Measurements from ENCODE around the gene SLC9A4. TPM values are rescaled to one million over a fixed set of nuclear protein-coding genes. Genes with fewer than 3 reads are reported as not detected.
A peak's percentile ranks its signal among the peaks of the same experiment; 100 is the strongest.

SLC9A4 gene
- total and polyA plus RNA-seq, 10 of the 15 experiments (the other 5 are each of a cell fraction or from before 2014, with no cell fraction given), result 0.10 TPM; not detected in 9

GRCh38 chr2:102424754-102425153 lies 48.3 kb upstream of the SLC9A4 start (continued):
- TF ChIP-seq PML (IDR thresholded peaks at IDR 0.05; ENCODE audit: low read length), result no peak
- TF ChIP-seq SIN3A (IDR thresholded peaks at IDR 0.05; ENCODE audit: low read depth, low read length), result no peak
- no peak for TF ChIP-seq BCLAF1 (IDR thresholded peaks at IDR 0.05)
- peak; percentile 73; the same call in 1 of the 2 replicates for TF ChIP-seq TCF3 (IDR thresholded peaks at IDR 0.05; ENCODE audit: borderline replicate concordance, insufficient read depth, low read depth, low read length)
- TF ChIP-seq JUND (IDR thresholded peaks at IDR 0.05; ENCODE audit: low read depth, low read length), result peak; percentile 20; the same call in 1 of the 2 replicates
- peak; percentile 75 for TF ChIP-seq JUNB (IDR thresholded peaks at IDR 0.05)
- no peak for TF ChIP-seq NR2C1 (IDR thresholded peaks at IDR 0.05)
- TF ChIP-seq NBN (IDR thresholded peaks at IDR 0.05), result no peak
- TF ChIP-seq NR2C2 (IDR thresholded peaks at IDR 0.05; ENCODE audit: borderline replicate concordance, control insufficient read depth, insufficient read length, low read depth), result no peak
- peak; percentile 89 for TF ChIP-seq IRF4 (IDR thresholded peaks at IDR 0.05; ENCODE audit: low read depth, low read length)
- no peak for TF ChIP-seq TBL1XR1 (IDR thresholded peaks at IDR 0.05; ENCODE audit: low read depth, low read length)
- 0 out of 2 replicates have a peak, but pooled peaks have one; percentile 35 for TF ChIP-seq ZNF217 (IDR thresholded peaks at IDR 0.05)
- no peak for TF ChIP-seq MLLT1 (IDR thresholded peaks at IDR 0.05)
- TF ChIP-seq ATF7 (IDR thresholded peaks at IDR 0.05; ENCODE audit: low read depth), result peak; percentile 42
- 0 out of 2 replicates have a peak, but pooled peaks have one; percentile 15 for TF ChIP-seq MEF2A (IDR thresholded peaks at IDR 0.05; ENCODE audit: insufficient read depth, low read depth, low read length)
- no peak for TF ChIP-seq HDAC6 (IDR thresholded peaks at IDR 0.05; ENCODE audit: unreplicated experiment)
- no peak for TF ChIP-seq HSF1 (IDR thresholded peaks at IDR 0.05; ENCODE audit: low read depth, low read length)
- no peak for TF ChIP-seq RELA (IDR thresholded peaks at IDR 0.05; ENCODE audit: borderline replicate concordance, partially characterized antibody)
- peak; percentile 25 for TF ChIP-seq MEF2B (IDR thresholded peaks at IDR 0.05; ENCODE audit: partially characterized antibody, poor library complexity, severe bottlenecking)
- TF ChIP-seq CREM (IDR thresholded peaks at IDR 0.05; ENCODE audit: low read depth), result peak; percentile 48; the same call in 1 of the 2 replicates
- TF ChIP-seq NRF1 (conservative IDR thresholded peaks at IDR 0.05; ENCODE audit: low read depth, low read length), result no peak
- no peak for TF ChIP-seq CBX5 (IDR thresholded peaks at IDR 0.05; ENCODE audit: low read depth)
- TF ChIP-seq STAT1 (conservative IDR thresholded peaks at IDR 0.05), result no peak
- no peak for TF ChIP-seq ZNF207 (IDR thresholded peaks at IDR 0.05; ENCODE audit: borderline replicate concordance)
- no peak for TF ChIP-seq RAD51 (IDR thresholded peaks at IDR 0.05)
- no peak for TF ChIP-seq RFX5 (IDR thresholded peaks at IDR 0.05; ENCODE audit: low read depth, low read length)
- peak; percentile 85 for TF ChIP-seq DPF2 (IDR thresholded peaks at IDR 0.05)
- TF ChIP-seq PAX8 (IDR thresholded peaks at IDR 0.05), result no peak
- no peak for TF ChIP-seq LARP7 (IDR thresholded peaks at IDR 0.05)
